Caco-2 (cell line): Measurements from ENCODE around the gene HPN. TPM values are rescaled to one million over a fixed set of nuclear protein-coding genes. Genes with fewer than 3 reads are reported as not detected.

ENCODE experiments used
- BruUV-seq: library from RNA; stranded (reverse); fragments of 400-500 nt; replicated peaks from 2 replicates; lab custom pipeline; 2021; lab: Mats Ljungman, UMichigan
- CTCF ChIA-PET: fragments of 300-600 bp; sonication (Branson Sonifier 250); formaldehyde crosslinking; loops from one replicate; lab custom pipeline; 2022; ENCODE audit warnings: antibody characterized with exemption; lab: Charles Lee
- POLR2A ChIA-PET: fragments of 300-600 bp; sonication (Branson Sonifier 250); formaldehyde crosslinking; loops from one replicate; lab custom pipeline; 2022; ENCODE audit warnings: antibody characterized with exemption; lab: Charles Lee
- DNase-seq, 2 experiments: peaks; one replicate each; pipeline versions ENCODE4 v3.0.0 to v3.0.0-alpha.2; 2020 to 2022
- H3K27me3 ChIP-seq: replicated peaks from 2 replicates; pipeline ENCODE4 v1.6.0; 2011; ENCODE audit warnings: low read length; ENCODE audit not compliant: control insufficient read depth, insufficient read depth
- H3K36me3 ChIP-seq: 2 replicates; pipeline ENCODE4 v1.5.1; 2011; ENCODE audit warnings: low read length; ENCODE audit not compliant: control insufficient read depth, insufficient read depth
- H3K4me1 ChIP-seq: fragments of 250-450 bp; sonication (Bioruptor Pico); 2 replicates; pipeline ENCODE4 v1.5.1; 2020; ENCODE audit warnings: mild to moderate bottlenecking
- H3K4me3 ChIP-seq: 2 replicates; pipeline ENCODE4 v1.5.1; 2011; ENCODE audit warnings: low read depth, mild to moderate bottlenecking, control low read depth, low read length
- H3K9me3 ChIP-seq: fragments of 250-450 bp; sonication (Bioruptor Pico); 2 replicates; pipeline ENCODE4 v1.5.1; 2020; ENCODE audit warnings: mild to moderate bottlenecking, moderate library complexity
- H3K27ac Mint-ChIP-seq: one replicate; pipeline ENCODE4 v1.8.0; 2022; ENCODE audit warnings: mixed read lengths; ENCODE audit not compliant: unreplicated experiment
- H3K27me3 Mint-ChIP-seq: one replicate; pipeline ENCODE4 v1.8.0; 2022; ENCODE audit warnings: mixed read lengths; ENCODE audit not compliant: insufficient read depth, unreplicated experiment
- H3K36me3 Mint-ChIP-seq: one replicate; pipeline ENCODE4 v1.8.0; 2022; ENCODE audit warnings: mild to moderate bottlenecking, mixed read lengths; ENCODE audit not compliant: insufficient read depth, unreplicated experiment
- H3K4me1 Mint-ChIP-seq: one replicate; pipeline ENCODE4 v1.8.0; 2022; ENCODE audit warnings: low read depth, mixed read lengths; ENCODE audit not compliant: unreplicated experiment
- H3K4me3 Mint-ChIP-seq: one replicate; pipeline ENCODE4 v1.8.0; 2022; ENCODE audit warnings: mild to moderate bottlenecking, moderate library complexity, mixed read lengths; ENCODE audit not compliant: unreplicated experiment
- H3K9me3 Mint-ChIP-seq: one replicate; pipeline ENCODE4 v1.8.0; 2022; ENCODE audit warnings: mixed read lengths; ENCODE audit not compliant: unreplicated experiment
- intact Hi-C: fragments of 100-400 bp; cut with micrococcal nuclease; formaldehyde crosslinking; loops from one replicate; pipeline ENCODE4 v1.10.0; 2022; ENCODE audit not compliant: unreplicated experiment
- total RNA-seq: library from RNA; stranded (reverse); gene quantifications from 2 replicates; pipeline ENCODE4 v1.2.3, GENCODE V29; 2022
- TF ChIP-seq, protein P1 (sequence below), 2 experiments: fragments of 200-600 bp in 1 of 2; IDR thresholded peaks; 1 replicate in 1 of 2; 2 replicates in 1 of 2; pipeline versions ENCODE4 v1.5.1 to v1.8.0; 2011 to 2022; ENCODE audit warnings: antibody characterized with exemption in 1 of 2, control low read depth in 1 of 2, inconsistent platforms in 1 of 2, low read depth in 1 of 2, low read length in 1 of 2, mild to moderate bottlenecking in 1 of 2, moderate library complexity in 1 of 2; ENCODE audit not compliant: insufficient read depth in 1 of 2, severe bottlenecking in 1 of 2, unreplicated experiment in 1 of 2

The HPN gene
- total RNA-seq, 1 experiment from 2014 or later: 20.8 TPM

- Histone ChIP-seq H3K4me3 (peak overlapping the region; percentile 90), H3K9me3 (no peaks in the 10 kb centered on the region), H3K27me3 (no peaks in the 10 kb centered on the region), H3K36me3 (peaks cover 3% of the 10 kb centered on the region; the same call in 1 of the 2 replicates), H3K4me1 (peaks cover 51% of the 10 kb centered on the region)
- Mint-ChIP-seq H3K4me1 (peaks cover 57% of the 10 kb centered on the region), H3K27ac (peak overlapping the region; percentile 98), H3K36me3 (peaks cover 28% of the 10 kb centered on the region), H3K4me3 (peak overlapping the region; percentile 99), H3K9me3 (no peaks in the 10 kb centered on the region), H3K27me3 (no peaks in the 10 kb centered on the region)
- intact Hi-C loops: no loop called here
- TSS peak; percentile 33 for BruUV-seq
- TF ChIP-seq, protein P1, sequence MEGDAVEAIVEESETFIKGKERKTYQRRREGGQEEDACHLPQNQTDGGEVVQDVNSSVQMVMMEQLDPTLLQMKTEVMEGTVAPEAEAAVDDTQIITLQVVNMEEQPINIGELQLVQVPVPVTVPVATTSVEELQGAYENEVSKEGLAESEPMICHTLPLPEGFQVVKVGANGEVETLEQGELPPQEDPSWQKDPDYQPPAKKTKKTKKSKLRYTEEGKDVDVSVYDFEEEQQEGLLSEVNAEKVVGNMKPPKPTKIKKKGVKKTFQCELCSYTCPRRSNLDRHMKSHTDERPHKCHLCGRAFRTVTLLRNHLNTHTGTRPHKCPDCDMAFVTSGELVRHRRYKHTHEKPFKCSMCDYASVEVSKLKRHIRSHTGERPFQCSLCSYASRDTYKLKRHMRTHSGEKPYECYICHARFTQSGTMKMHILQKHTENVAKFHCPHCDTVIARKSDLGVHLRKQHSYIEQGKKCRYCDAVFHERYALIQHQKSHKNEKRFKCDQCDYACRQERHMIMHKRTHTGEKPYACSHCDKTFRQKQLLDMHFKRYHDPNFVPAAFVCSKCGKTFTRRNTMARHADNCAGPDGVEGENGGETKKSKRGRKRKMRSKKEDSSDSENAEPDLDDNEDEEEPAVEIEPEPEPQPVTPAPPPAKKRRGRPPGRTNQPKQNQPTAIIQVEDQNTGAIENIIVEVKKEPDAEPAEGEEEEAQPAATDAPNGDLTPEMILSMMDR (IDR thresholded peaks at IDR 0.05; ENCODE audit: insufficient read depth in 1 of 2, low read depth in 1 of 2, low read length in 1 of 2, severe bottlenecking in 1 of 2, unreplicated experiment in 1 of 2): no peak
- CTCF ChIA-PET: interaction anchor here (0.6 kb wide), 1 partner anchor 74 kb away, joined by 3 read pairs; the partner anchor contains the start of gene ZNF30
- DNase-seq: peak in 1 of 2 experiments; percentile 58
- POLR2A ChIA-PET: interaction anchor here (0.8 kb wide), 1 partner anchor 324 kb away, joined by 3 read pairs; the partner anchor contains the start of genes SCGB2B2 and ZNF302
Observed at GRCh38 chr19:35000647-35001501, 40.6 kb upstream of the HPN start.

GRCh38 chr19:35002037-35002535, 39.4 kb upstream of the HPN start:
- Mint-ChIP-seq H3K4me1 (peaks cover 66% of the 10 kb centered on the region), H3K9me3 (no peaks in the 10 kb centered on the region), H3K4me3 (peak overlapping the region; percentile 99), H3K27ac (peak overlapping the region; percentile 98), H3K36me3 (peaks cover 41% of the 10 kb centered on the region), H3K27me3 (no peaks in the 10 kb centered on the region)
- TF ChIP-seq, protein P1 (IDR thresholded peaks at IDR 0.05; ENCODE audit: insufficient read depth in 1 of 2, low read depth in 1 of 2, low read length in 1 of 2, severe bottlenecking in 1 of 2, unreplicated experiment in 1 of 2): no peak
- no peak overlapping the region for H3K4me3 ChIP-seq
- DNase-seq: no peak
- H3K9me3 ChIP-seq: no peaks in the 10 kb centered on the region
- intact Hi-C loops: no loop called here
- no peaks in the 10 kb centered on the region for H3K27me3 ChIP-seq
- H3K36me3 ChIP-seq: peaks cover 3% of the 10 kb centered on the region; the same call in 1 of the 2 replicates
- BruUV-seq: no TSS peak
- ChIA-PET CTCF (interaction anchor here (0.6 kb wide), 1 partner anchor 63 kb away, joined by 5 read pairs; no protein-coding TSS in a partner anchor), POLR2A (interaction anchor here (0.8 kb wide), 1 partner anchor 325 kb away, joined by 3 read pairs; the partner anchor contains the start of genes SCGB2B2 and ZNF302)
- peaks cover 54% of the 10 kb centered on the region for H3K4me1 ChIP-seq

DNA sequence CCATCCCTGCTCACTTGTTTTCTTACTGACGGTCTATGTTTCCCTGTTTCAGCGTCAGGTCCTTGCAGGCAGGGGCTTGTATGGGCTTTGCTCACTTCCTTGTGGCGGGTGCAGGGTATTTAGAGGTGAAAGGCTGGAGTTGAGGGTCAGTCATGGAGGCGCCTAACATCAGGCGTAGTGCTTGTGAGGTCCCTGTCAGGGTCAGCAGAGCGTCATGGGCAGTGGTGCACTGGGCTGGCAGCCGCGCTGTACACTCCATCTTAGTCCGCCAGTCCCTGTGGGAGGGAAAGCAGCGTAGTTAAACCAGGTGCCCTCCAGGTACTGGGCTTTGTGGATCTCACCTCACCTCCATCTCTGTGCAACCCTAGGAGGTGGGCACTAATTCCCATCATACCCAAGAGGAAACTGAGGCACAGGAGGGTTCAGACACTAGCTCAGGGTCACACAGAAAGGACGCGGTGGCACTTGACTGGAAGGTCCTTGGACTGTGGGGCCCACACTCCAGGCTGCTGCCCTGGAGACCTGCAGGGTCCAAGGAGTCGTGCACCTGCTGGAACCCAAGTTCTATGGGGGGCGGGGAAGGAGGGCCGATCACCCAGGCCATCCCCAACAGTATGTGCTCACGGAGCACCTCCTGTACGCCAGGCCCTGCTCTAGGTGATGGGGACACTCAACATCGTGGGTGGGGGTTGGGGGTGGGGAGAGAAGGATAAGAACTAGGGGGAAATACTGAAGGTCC, 36.8 kb upstream of the HPN start:
- no peak for DNase-seq
- peaks cover 52% of the 10 kb centered on the region for H3K4me1 Mint-ChIP-seq
- intact Hi-C loops: no loop called here
- no peaks in the 10 kb centered on the region for H3K9me3 ChIP-seq
- H3K36me3 ChIP-seq: peaks cover 7% of the 10 kb centered on the region
- CTCF ChIA-PET: no interaction called here
- H3K27ac Mint-ChIP-seq: peak overlapping the region; percentile 98
- no peaks in the 10 kb centered on the region for H3K9me3 Mint-ChIP-seq
- peaks cover 55% of the 10 kb centered on the region for H3K4me1 ChIP-seq
- H3K4me3 Mint-ChIP-seq: peak overlapping the region; percentile 70
- BruUV-seq: no TSS peak
- no peaks in the 10 kb centered on the region for H3K27me3 Mint-ChIP-seq
- H3K36me3 Mint-ChIP-seq: peaks cover 66% of the 10 kb centered on the region
- no peak overlapping the region for H3K4me3 ChIP-seq
- TF ChIP-seq, protein P1 (IDR thresholded peaks at IDR 0.05; ENCODE audit: insufficient read depth in 1 of 2, low read depth in 1 of 2, low read length in 1 of 2, severe bottlenecking in 1 of 2, unreplicated experiment in 1 of 2): no peak
- POLR2A ChIA-PET: no interaction called here
- H3K27me3 ChIP-seq: no peaks in the 10 kb centered on the region
